ENCODE results near the gene MBOAT7.

GRCh38 chr19:54160182-54160811 is 29.1 kb downstream of the MBOAT7 start:
- TF ChIP-seq CTCF (conservative IDR thresholded peaks at IDR 0.05 in 1 of 2, IDR thresholded peaks at IDR 0.05 in 1 of 2; ENCODE audit: extremely low read depth in 1 of 2, insufficient read depth in 1 of 2, low read depth in 1 of 2, low read length in 2 of 2) (no peak), EZH2 (IDR thresholded peaks at IDR 0.05; ENCODE audit: borderline replicate concordance, low read length) (no peak)

Data from mammary epithelial cell (primary cell).